MM.1S (cell line): Measurements from ENCODE around the gene IDH3A.

Source experiments
- DNase-seq: peaks from one replicate; pipeline ENCODE4 v3.0.0-alpha.2; 2015
- H2AFZ ChIP-seq: fragments of 300-600 bp; sonication (generic); 2 replicates; pipeline ENCODE4 v1.6.0; 2016; ENCODE audit warnings: antibody characterized with exemption, low read length
- H3F3A ChIP-seq: fragments of 300-600 bp; sonication (generic); 2 replicates; pipeline ENCODE4 v1.6.1; 2016; ENCODE audit warnings: mild to moderate bottlenecking, antibody characterized with exemption, low read length, moderate library complexity, mixed read lengths; ENCODE audit not compliant: insufficient read depth
- H3K27ac ChIP-seq: fragments of 300-600 bp; sonication (generic); 2 replicates; pipeline ENCODE4 v1.5.1; 2016; ENCODE audit warnings: mild to moderate bottlenecking, low read length
- H3K27me3 ChIP-seq: fragments of 300-600 bp; sonication (generic); replicated peaks from 2 replicates; pipeline ENCODE4 v1.6.0; 2016; ENCODE audit warnings: low read length; ENCODE audit not compliant: insufficient read depth
- H3K36me3 ChIP-seq: fragments of 300-600 bp; sonication (generic); replicated peaks from 2 replicates; pipeline ENCODE4 v1.6.1; 2016; ENCODE audit warnings: mild to moderate bottlenecking, low read length, mixed read lengths; ENCODE audit not compliant: insufficient read depth
- H3K4me1 ChIP-seq: fragments of 300-600 bp; sonication (generic); 2 replicates; pipeline ENCODE4 v1.6.1; 2016; ENCODE audit warnings: low read length, mixed read lengths
- H3K4me2 ChIP-seq: fragments of 300-600 bp; sonication (generic); 2 replicates; pipeline ENCODE4 v1.6.0; 2016; ENCODE audit warnings: low read depth, low read length
- H3K4me3 ChIP-seq: fragments of 300-600 bp; sonication (generic); 2 replicates; pipeline ENCODE4 v1.5.1; 2016; ENCODE audit warnings: low read length, mixed read lengths
- H3K79me2 ChIP-seq: fragments of 300-600 bp; sonication (generic); 2 replicates; pipeline ENCODE4 v1.6.1; 2016; ENCODE audit warnings: mixed run types, low read length, mixed read lengths
- H3K9ac ChIP-seq: fragments of 300-600 bp; sonication (generic); 2 replicates; pipeline ENCODE4 v1.6.1; 2016; ENCODE audit warnings: low read length, mixed read lengths
- H3K9me2 ChIP-seq: fragments of 300-600 bp; sonication (generic); replicated peaks from 2 replicates; pipeline ENCODE4 v1.6.1; 2016; ENCODE audit warnings: mild to moderate bottlenecking, low read length, mixed read lengths; ENCODE audit not compliant: insufficient read depth
- H3K9me3 ChIP-seq: fragments of 300-600 bp; sonication (generic); replicated peaks from 2 replicates; pipeline ENCODE4 v1.6.1; 2016; ENCODE audit warnings: mild to moderate bottlenecking, low read length, mixed read lengths; ENCODE audit not compliant: insufficient read depth
- H4K20me1 ChIP-seq: fragments of 300-600 bp; sonication (generic); 2 replicates; pipeline ENCODE4 v1.6.1; 2016; ENCODE audit warnings: mild to moderate bottlenecking, low read length, moderate library complexity, mixed read lengths; ENCODE audit not compliant: insufficient read depth
- CTCF ChIP-seq: fragments of 300-600 bp; sonication (generic); IDR thresholded peaks from 2 replicates; pipeline ENCODE4 v1.5.1; 2016; ENCODE audit warnings: antibody characterized with exemption, low read length, mixed read lengths
- EZH2 ChIP-seq: fragments of 300-600 bp; sonication (generic); optimal IDR thresholded peaks from 2 replicates; pipeline ENCODE3; 2017; ENCODE audit warnings: low read depth, mild to moderate bottlenecking, antibody characterized with exemption, low read length, mixed read lengths
- EZH2phosphoT487 ChIP-seq: fragments of 300-600 bp; sonication (generic); IDR thresholded peaks from 2 replicates; pipeline ENCODE4 v1.6.1; 2018; ENCODE audit warnings: antibody characterized with exemption, low read length

Gene IDH3A

GRCh38 chr15:78104119-78104479, 45.1 kb upstream of the IDH3A start:
- no peak for DNase-seq
- Histone ChIP-seq H3K27me3 (no peaks in the 10 kb centered on the region), H2AFZ (no peak overlapping the region), H3K9me3 (no peaks in the 10 kb centered on the region), H3K4me2 (no peak overlapping the region), H4K20me1 (no peaks in the 10 kb centered on the region), H3K36me3 (no peaks in the 10 kb centered on the region), H3K9ac (no peak overlapping the region), H3K79me2 (no peaks in the 10 kb centered on the region), H3K4me1 (peaks cover 3% of the 10 kb centered on the region; the same call in 1 of the 2 replicates), H3K9me2 (no peaks in the 10 kb centered on the region), H3K4me3 (no peak overlapping the region), H3K27ac (no peak overlapping the region), H3F3A (no peaks in the 10 kb centered on the region)
- TF ChIP-seq EZH2phosphoT487 (no peak), CTCF (no peak), EZH2 (no peak)

- Histone ChIP-seq H3K27ac (no peak overlapping the region), H3K79me2 (no peaks in the 10 kb centered on the region), H3K9me3 (no peaks in the 10 kb centered on the region), H3F3A (no peaks in the 10 kb centered on the region), H2AFZ (no peak overlapping the region), H3K4me1 (peaks cover 3% of the 10 kb centered on the region; the same call in 1 of the 2 replicates), H3K9ac (no peak overlapping the region), H3K27me3 (no peaks in the 10 kb centered on the region), H3K4me3 (no peak overlapping the region), H3K4me2 (no peak overlapping the region), H3K36me3 (no peaks in the 10 kb centered on the region), H3K9me2 (no peaks in the 10 kb centered on the region), H4K20me1 (no peaks in the 10 kb centered on the region)
- TF ChIP-seq EZH2 = no peak
- TF ChIP-seq EZH2phosphoT487 = no peak
- TF ChIP-seq CTCF = no peak
- no peak for DNase-seq
These were observed 44.3 kb upstream of the IDH3A start for GRCh38 chr15:78104566-78105475.

GRCh38 chr15:78105476-78106241, 43.5 kb upstream of the IDH3A start:
- H4K20me1 ChIP-seq = no peaks in the 10 kb centered on the region
- no peak for DNase-seq
- H3K4me2 ChIP-seq = no peak overlapping the region
- TF ChIP-seq EZH2phosphoT487 = no peak
- no peak for TF ChIP-seq EZH2
- TF ChIP-seq CTCF = no peak
- peaks cover 3% of the 10 kb centered on the region; the same call in 1 of the 2 replicates for H3K4me1 ChIP-seq
- no peaks in the 10 kb centered on the region for H3K27me3 ChIP-seq
- no peak overlapping the region for H2AFZ ChIP-seq
- no peaks in the 10 kb centered on the region for H3K9me3 ChIP-seq
- H3K27ac ChIP-seq = no peak overlapping the region
- no peaks in the 10 kb centered on the region for H3K9me2 ChIP-seq
- no peaks in the 10 kb centered on the region for H3F3A ChIP-seq
- no peak overlapping the region for H3K9ac ChIP-seq
- no peak overlapping the region for H3K4me3 ChIP-seq
- no peaks in the 10 kb centered on the region for H3K36me3 ChIP-seq
- H3K79me2 ChIP-seq = no peaks in the 10 kb centered on the region
